GM21576 (cell line): ENCODE measurements around the gene ADAMTSL1.

Experiments used
- ATAC-seq: cut with Tn5 transposase; IDR thresholded peaks from one replicate; pipeline ENCODE4 v1.9.1; 2021; ENCODE audit warnings: mild to moderate bottlenecking, moderate library complexity; ENCODE audit not compliant: unreplicated experiment

Gene ADAMTSL1

DNA sequence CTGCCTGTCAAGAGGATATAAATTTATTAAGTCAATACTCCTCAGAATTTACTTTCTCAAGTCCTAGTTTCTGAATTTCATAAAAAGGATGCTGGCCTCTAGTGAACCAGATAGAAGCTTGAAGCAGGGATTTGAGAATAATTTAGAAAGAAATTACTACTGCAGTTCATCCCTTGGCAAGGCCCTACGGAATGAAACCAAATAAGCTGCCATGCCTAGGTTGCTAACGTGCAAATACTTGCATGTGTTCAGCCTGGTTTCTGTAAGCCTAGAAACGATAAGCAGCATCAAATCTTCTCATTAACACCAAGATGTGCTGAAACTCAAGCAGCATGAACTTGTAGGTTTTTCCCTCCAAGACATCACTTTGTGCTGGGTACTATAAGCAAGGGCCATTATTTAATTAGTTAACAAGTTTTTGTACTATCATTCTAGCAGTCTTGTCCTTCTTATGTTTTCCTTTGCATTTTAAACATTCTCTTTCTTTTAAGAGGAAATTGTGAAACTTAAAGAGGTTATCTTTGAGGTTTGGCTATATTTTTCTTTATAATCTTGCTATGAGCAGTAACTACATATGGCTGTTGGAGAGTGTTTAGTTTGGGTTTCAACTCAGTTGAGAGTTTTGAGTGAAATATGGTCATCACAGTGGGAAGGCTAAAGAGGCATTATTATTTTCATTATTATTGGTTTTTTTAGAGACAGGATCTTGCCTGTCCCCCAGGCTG is 71.8 kb downstream of the ADAMTSL1 start:
- ATAC-seq: no peak

DNA sequence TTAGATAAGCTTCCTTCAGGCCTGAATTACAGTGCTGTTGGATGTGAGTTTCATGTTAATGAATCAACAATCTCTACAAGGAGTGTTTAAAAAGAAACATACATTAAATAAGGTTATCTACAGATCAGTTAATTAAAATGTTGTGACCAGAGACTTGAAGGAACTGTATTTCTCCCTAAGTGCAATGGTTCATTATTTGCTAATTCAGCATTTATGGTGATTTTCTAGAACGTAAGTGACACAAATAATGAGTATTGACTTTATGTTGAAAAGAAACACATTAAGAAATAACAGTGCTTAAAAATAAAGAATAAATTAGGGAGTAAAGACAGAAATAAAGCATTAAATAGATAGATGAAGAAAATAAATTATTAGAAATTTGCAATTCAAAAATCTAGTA is 74.5 kb downstream of the ADAMTSL1 start:
- ATAC-seq: no peak

DNA sequence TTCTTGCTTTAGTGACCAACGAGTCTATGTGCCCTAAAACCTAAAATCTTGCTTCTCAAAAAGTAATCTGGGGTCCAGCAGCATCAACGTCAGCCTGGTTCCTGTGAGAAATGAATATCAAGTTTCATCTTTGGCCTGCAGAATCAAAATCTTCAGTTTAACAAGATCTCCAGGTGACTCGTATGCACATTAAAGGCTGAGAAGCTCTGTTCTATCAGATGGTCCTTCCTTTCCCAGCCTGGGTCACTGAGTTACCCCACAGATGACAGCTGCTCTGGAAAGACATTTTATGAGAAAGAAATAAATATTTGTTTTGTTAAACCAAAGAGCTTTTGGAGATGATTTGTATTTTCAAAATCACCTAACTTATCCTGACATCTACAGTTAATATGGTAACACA is 75.8 kb downstream of the ADAMTSL1 start:
- ATAC-seq: no peak

DNA sequence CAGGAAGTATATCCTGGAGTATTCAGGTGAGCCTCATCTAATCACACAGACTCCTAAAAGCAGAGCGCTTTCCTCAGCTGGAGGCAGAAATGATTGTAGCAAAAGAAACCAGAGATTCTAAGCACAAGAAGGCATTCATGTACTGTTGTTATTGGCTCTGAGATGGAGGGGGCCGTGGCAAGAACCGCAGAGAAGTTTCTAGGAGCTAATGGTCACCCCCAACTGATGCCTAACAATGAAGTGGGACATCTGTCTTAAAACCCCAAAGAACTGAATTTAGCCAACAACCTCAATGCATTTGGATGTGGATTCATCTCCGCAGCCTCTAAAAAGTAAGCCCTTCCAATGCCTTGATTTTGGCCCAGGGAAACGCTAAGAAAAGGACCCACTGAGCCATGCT is 76.3 kb downstream of the ADAMTSL1 start:
- no peak for ATAC-seq

DNA sequence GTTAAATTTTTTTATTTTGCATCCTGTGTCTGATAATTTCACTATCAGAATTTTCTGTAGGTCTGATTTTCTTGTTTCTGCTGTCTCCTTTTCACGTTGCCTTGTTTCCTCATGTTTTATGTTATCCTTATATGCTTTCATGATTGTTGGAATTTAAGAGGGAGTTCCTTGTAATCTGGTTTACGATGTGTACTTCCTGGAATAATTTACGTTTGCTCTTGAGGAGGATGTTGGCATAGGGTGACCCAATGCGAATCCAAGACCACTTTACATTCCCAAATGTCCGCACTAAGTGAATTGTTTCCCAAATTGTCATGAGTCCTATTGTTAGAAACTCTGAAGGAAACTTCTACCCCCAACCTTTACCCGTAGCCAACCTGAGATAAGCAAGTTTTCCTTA is 80.3 kb downstream of the ADAMTSL1 start:
- ATAC-seq: no peak

DNA sequence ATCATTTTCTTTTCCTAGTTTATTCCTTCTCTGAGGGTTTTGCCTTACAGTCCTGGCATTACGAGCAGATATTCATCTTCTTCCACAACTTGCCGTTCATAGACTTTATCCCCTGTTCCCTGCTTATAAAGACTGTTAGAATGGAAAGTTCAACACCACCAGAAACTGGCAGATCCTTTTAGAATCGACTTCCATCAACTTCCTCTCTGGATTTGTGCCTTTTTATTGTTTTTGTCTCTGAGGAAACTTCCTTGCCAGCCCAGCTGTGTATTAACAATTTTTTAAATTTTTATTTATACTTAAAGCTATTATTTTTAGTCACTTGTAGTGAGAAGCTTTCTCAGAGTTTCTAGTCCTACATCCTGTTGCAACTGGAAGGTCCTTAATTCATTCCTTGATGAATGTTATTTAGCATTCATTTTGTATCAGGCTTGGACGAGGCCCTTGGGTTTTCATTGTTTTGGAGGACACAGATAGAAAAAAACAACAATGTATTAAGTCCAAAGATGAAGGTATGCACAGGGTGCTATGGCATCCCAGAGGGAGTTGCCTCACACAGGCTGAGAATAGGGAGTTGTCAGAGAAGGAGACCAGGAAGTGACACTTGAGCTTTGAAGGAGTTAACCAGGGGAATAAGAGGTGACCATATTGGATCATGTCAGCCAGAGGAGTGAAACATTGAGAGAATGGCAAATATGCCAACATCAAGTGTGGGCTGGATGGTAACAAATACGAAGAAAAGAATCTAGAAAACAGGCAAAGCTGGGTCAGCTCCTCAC is 81.3 kb downstream of the ADAMTSL1 start:
- no peak for ATAC-seq

DNA sequence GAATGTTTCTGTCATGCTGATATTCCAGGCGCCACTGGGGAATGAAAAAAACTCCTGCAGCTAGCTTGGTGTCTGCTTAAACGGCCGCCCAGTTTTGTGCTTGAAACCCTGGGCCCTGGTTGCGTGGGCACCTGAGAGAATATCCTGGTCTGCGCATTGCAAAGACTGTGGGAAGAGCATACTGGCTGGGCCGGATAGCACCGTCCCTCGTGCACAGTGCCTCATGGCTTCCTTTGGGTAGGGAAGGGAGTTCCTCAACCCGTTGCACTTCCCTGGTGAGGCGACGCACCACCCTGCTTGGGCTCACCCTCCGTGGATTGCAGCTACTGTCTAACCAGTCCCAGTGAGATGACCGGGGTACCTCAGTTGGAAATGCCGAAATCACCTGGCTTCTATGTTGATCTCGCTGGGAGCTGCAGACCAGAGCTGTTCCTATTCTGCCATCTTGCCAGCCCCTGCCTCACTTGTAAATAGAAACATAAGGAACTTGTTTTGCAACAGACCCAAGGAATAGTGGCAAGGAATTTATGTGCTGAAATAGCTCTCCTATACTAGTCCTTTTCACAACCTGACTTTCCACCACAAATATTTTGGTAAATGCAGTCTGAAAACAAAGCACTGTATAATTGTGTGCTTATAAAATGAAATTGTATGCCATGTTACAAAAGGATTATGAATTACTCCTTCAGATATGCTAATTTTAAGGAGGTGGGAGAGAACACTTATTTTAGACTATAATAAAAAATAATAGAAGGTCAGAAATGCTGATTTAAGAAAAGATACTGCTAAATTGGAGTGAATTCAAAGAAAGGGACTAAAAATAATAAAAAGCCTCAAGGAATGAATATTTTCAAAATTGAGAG is 90.3 kb downstream of the ADAMTSL1 start:
- ATAC-seq: no peak

DNA sequence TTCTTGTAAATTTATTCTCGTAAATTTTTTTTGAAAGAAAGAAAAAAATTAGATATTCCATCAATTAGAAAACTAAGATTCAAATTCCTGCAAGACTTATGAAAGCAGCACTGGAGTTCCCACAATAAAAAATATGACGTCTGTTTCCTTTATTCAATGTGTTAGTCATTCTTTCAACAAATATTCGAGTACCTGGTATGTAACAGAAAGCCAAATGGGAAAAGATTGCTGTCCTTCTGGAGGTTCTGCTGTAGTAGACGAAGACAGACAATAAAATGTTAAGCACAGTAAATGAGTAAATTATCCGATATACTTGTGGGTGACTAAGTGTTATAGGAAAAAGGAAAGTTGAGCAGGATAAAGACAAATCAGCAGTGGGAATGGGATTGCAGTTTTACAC is 92.2 kb downstream of the ADAMTSL1 start:
- no peak for ATAC-seq

DNA sequence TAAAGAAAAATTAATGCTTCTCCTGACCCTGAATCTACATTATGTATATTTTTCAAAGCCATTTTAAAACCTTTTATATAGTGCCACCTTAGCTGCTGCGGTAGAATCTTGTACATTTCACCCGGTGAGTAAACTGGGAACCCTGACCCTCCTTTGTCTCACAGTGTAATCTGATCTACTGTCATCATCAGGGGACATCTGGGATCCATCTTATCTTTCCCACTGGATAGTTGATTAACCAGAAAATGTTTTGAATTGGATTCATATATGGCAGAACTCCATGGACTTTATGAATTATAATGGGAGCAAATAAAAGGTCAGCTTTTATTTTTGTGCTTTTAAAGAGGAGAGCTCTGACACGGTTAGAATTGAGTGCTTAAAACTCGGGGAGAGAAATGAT is 95.0 kb downstream of the ADAMTSL1 start:
- no peak for ATAC-seq

DNA sequence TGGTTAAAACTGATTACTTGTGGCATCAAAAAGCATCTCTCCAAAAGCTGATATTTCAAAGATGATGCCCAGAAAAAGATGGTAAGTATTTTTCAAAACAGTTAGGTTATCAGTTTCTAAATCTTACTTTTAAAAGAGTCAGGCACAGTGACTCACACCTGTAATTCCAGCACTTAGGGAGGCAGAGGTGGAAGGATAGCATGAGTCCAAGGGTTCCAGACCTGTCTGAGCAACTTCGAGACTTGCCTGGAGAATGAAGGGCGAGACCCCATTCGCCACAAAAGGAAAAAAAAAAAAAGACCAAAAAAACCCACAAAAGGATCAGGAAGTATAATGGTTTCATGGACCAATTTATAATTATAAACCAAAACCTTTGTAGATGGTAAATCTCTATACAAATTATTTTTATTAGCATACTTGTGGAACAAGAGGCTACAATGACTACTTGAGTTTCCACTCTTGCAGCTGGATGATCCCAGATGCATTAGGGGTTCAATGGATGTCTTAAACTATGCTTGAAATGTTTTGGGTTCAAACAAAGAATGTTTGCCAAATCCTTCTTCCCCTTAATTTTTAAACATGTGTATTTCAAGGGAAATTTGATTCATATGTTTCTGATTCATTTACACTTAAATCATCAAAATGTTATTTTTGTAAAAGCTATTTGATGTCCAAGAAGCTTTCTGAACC is 96.1 kb downstream of the ADAMTSL1 start:
- no peak for ATAC-seq

DNA sequence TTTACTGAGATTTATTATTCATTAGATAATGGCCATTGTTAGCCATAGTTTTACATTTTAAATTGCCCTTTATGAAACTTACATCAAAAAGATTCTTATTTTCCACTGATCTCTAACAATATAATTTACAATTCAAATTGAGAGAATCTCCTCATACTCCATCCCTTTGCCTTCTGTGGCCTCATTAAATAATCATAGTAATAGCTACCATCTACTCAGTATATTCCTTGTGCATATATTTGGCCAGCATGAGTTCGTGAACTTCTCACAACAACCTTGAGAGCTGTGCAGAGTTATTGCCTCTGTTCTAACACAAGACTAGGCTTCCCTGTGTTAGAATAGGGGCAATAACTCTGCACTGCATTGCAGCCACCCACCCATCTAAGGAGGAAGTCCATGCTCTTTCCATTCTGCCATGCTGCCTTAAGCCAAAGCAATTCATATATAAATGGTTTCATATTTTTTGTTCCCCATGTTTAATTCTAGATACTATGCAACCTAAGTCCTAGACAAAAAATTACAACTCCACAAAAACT is 99.1 kb downstream of the ADAMTSL1 start:
- ATAC-seq: no peak

DNA sequence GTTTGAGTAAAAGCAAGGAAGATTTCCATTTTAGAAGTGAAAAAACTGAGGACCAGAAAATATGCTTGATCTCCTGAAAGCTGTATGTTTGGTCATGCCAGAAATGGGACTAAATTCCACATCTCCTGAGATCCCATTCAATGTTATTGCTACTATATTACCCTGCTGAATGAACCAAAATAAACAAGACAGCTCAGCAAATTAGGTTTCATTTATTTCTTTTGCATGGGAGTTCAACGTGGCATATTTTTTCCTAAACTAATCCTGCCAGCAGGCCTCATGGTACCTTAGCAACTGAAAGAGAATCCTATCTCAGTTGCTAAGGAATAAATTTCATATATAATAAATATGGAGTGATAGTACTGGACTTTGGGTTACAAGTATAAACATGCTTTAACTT is 101.7 kb downstream of the ADAMTSL1 start:
- ATAC-seq: no peak

DNA sequence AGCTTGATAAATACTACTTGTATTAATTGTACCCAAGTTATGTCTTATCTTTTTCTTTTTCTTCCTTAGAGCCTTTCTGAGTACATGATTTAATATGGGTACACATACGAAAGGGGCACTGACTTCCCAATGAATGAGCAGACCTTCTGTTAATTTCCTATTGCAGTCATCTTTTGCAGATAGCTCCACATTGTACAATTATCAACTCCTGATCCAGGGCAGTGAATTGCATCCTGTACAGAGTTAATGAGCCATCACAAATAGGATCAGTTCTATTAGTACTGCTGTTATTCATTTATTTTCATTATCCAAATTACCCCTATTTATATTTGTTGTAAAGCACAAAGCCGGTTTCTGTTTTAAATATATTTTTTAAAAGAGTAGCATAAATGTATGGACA is 105.6 kb downstream of the ADAMTSL1 start:
- no peak for ATAC-seq

DNA sequence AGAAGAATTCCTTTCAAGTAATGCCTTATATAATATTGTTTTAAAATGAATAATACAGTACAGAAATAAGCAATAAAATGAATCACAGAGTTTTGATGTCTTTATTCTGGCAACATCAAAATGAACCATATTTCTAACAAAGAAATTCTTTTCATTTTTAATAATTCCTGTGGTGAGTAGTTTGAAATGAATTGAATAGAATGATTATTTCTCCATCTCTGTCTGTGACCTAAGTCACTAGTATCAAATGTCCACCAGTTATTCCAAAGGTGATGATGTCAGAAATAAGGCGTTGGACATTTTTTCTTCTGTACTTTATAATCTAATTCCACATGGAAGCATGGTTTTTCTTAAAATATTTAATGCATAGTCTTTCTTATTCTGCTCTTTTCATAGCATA is 106.2 kb downstream of the ADAMTSL1 start:
- ATAC-seq: no peak

DNA sequence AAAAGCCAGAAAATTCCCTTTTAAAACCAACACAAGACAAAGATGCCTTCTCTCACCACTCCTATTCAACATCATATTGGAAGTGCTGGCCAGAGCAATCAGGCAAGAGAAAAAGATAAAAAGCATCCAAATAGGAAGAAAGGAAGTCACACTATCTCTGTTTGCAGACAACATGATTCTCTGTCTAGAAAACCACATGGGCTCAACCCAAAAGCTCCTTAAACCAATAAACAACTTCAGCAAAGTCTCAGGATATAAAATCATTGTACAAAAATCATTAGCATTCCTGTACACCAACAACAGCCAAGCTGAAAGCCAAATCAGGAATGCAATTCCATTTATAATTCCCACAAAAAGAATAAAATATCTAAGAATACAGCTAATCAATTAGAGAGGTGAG is 112.0 kb downstream of the ADAMTSL1 start:
- no peak for ATAC-seq

DNA sequence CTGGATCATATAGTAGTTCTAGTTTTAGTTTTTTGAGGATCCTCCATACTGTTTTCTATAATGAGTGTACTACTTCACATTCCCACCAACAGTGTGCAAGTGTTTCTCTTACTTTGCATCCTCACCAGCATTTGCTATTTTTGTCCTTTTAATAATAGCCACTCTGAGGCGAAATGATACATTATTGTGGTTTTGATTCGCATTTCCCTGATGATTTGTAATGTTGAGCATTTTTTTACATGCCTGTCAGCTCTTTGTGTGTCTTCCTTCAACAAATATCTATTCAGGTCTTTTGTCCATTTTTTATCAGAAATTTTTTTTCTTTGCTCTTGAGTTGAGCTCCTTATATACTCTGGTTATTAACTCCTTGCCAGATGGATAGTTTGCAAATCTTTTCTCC is 114.0 kb downstream of the ADAMTSL1 start:
- ATAC-seq: no peak

DNA sequence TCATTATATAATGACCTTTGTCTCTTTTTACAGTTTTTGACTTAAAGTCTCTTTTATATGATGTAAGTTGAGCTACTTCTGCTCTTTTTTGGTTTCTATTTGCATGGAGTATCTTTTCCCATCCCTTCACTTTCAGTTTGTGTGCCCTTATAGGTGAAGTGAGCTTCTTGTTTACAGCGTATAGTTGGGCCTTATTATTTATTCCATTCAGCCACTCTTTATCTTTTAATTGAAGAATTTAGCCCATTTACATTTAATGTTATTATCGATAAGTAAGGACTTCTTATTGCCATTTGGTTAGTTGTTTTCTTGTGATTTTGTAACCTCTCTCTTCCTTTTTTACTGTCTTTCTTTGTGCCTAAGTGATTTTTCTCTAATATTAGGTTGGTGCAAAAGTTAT is 117.3 kb downstream of the ADAMTSL1 start:
- ATAC-seq: no peak

DNA sequence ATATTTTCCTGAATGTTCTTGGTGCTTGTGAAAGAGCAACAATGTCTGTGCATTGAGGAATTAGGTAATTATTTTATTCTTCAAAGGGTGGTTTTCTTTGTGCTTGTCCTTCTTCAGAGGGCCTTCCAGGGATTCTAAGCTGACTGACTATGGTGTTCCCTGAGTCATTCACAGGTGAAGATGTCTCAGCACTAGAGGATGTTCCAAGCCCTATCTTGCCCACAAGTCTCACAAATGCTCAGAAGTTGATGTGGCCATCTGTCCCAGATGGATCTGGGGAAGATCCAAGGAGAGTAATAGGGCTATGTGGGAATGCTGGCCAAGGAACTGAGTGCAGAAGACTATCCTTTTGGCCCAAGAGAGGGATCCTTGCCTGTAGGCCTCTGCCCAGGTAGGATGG is 120.9 kb downstream of the ADAMTSL1 start:
- no peak for ATAC-seq

DNA sequence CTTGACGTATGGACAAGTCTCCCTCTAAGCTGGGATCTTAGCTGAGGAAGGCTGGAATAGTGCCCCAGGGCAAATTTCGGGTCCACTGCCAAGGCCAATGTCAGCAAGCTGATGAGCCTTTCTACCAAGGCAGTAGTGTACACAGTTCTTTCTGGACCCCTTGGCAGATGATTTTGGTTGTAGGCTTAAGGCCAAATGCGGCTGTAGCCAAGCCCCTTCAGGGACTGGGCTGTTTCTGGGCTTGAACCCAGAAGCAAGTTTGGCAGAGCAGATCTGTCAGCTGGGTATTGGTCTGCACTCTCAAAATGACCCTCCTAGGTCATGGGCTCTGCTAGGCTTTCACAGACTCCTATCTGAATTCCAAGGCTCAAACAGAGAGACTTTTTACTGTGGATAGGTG is 121.6 kb downstream of the ADAMTSL1 start:
- no peak for ATAC-seq

DNA sequence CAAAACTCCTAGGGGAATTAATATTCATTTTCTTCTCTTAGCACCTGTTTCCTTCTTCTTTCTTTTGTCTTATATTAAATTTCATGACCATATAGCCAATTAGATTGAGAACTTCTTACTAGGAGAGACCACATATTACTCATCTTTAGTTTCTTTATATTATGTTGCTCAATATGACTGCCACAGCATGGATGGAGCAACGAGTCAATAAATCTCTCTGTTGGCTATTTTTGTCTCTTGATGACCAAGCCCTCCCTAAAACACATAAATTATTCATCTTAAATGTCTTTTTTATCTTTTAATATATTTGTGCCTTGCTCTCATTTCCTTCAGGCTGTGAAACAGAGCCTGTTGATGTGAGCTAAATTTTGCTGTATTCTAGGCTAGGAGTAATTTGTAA is 123.0 kb downstream of the ADAMTSL1 start:
- ATAC-seq: no peak

DNA sequence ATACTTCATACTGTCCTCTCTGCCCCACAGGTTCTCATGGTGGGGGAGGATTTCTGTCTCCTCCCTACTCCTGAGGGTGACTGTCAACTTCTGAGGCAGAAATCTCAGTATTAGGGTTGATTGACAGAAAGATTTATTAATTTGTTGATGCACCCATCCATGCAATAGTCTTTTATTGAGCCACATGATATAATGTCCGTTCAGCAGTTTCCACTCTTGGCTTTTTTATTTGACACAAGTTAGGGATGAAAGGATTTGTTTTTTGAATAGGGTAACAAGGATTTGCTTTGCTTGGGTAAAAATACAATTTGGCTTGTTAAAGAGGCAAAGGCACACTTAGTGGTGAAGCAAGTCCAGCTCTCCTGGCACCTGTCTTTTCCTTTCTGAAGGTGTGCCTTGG is 125.0 kb downstream of the ADAMTSL1 start:
- ATAC-seq: no peak
